ENCODE measurements around the gene KANSL1L.

DNA sequence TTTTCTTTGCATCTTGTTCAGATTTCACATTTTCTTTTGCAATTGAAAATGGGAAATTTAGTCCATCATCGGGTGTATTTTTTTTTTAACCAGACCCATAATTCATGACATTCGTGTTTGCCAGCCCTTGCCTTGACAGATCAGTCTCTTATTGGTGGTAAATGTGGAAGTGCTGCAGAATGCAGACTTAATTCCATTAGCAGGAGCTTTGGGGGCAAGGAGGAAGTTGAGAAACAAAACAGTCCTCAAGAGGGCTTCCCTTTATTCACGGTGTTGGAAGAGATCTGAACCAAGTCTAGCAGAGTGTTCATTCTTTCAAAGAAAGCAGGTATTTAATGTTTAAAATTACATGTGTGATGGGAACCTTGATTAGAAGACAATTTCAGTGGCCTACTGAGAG lies 185.3 kb downstream of the KANSL1L start:
- no peak for TF ChIP-seq POLR2AphosphoS5 (IDR thresholded peaks at IDR 0.05)
- TF ChIP-seq, protein P1, sequence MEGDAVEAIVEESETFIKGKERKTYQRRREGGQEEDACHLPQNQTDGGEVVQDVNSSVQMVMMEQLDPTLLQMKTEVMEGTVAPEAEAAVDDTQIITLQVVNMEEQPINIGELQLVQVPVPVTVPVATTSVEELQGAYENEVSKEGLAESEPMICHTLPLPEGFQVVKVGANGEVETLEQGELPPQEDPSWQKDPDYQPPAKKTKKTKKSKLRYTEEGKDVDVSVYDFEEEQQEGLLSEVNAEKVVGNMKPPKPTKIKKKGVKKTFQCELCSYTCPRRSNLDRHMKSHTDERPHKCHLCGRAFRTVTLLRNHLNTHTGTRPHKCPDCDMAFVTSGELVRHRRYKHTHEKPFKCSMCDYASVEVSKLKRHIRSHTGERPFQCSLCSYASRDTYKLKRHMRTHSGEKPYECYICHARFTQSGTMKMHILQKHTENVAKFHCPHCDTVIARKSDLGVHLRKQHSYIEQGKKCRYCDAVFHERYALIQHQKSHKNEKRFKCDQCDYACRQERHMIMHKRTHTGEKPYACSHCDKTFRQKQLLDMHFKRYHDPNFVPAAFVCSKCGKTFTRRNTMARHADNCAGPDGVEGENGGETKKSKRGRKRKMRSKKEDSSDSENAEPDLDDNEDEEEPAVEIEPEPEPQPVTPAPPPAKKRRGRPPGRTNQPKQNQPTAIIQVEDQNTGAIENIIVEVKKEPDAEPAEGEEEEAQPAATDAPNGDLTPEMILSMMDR (IDR thresholded peaks at IDR 0.05), result no peak
- TF ChIP-seq POLR2A (IDR thresholded peaks at IDR 0.05), result no peak
